Measurements from ENCODE around the gene GASK1B.

- TF ChIP-seq, protein P1, sequence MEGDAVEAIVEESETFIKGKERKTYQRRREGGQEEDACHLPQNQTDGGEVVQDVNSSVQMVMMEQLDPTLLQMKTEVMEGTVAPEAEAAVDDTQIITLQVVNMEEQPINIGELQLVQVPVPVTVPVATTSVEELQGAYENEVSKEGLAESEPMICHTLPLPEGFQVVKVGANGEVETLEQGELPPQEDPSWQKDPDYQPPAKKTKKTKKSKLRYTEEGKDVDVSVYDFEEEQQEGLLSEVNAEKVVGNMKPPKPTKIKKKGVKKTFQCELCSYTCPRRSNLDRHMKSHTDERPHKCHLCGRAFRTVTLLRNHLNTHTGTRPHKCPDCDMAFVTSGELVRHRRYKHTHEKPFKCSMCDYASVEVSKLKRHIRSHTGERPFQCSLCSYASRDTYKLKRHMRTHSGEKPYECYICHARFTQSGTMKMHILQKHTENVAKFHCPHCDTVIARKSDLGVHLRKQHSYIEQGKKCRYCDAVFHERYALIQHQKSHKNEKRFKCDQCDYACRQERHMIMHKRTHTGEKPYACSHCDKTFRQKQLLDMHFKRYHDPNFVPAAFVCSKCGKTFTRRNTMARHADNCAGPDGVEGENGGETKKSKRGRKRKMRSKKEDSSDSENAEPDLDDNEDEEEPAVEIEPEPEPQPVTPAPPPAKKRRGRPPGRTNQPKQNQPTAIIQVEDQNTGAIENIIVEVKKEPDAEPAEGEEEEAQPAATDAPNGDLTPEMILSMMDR (optimal IDR thresholded peaks at IDR 0.05 in 1 of 3, IDR thresholded peaks at IDR 0.05 in 1 of 3, conservative IDR thresholded peaks at IDR 0.05 in 1 of 3; ENCODE audit: extremely low read depth in 1 of 3, insufficient read depth in 2 of 3, low read length in 3 of 3), result no peak
- TF ChIP-seq EZH2 (IDR thresholded peaks at IDR 0.05; ENCODE audit: low read length), result no peak
Measured at GRCh38 chr4:158147151-158147550, 25.7 kb downstream of the GASK1B start.
